ENCODE measurements around the gene SHROOM3.
A peak's percentile ranks its signal among the peaks of the same experiment; 100 is the strongest.

The SHROOM3 gene

GRCh38 chr4:76677571-76678326 lies 242.7 kb downstream of the SHROOM3 start:
- H3K4me3 ChIP-seq (ENCODE audit: insufficient read depth in 1 of 2, low read depth in 1 of 2, low read length in 2 of 2), result no peak overlapping the region
- no peak overlapping the region for H3K23ac ChIP-seq (ENCODE audit: low read length in 2 of 2)
- no peak overlapping the region for H4K91ac ChIP-seq (ENCODE audit: low read length)
- no peaks in the 10 kb centered on the region for H3K79me1 ChIP-seq (replicated peaks; ENCODE audit: low read length, poor library complexity, severe bottlenecking)
- H2BK12ac ChIP-seq (ENCODE audit: low read length in 2 of 2), result no peak overlapping the region
- H3K18ac ChIP-seq (ENCODE audit: low read depth in 1 of 2, low read length in 2 of 2), result no peak overlapping the region
- no peak overlapping the region for H3K9ac ChIP-seq (ENCODE audit: low read length)
- H2AFZ ChIP-seq (ENCODE audit: low read depth, low read length), result no peak overlapping the region
- H2AK5ac ChIP-seq (ENCODE audit: low read length, severe bottlenecking), result no peak overlapping the region
- no peak overlapping the region for H2BK15ac ChIP-seq (ENCODE audit: low read depth, poor library complexity, severe bottlenecking)
- H4K8ac ChIP-seq (ENCODE audit: low read length), result no peak overlapping the region
- no peaks in the 10 kb centered on the region for H3K36me3 ChIP-seq (ENCODE audit: control insufficient read depth in 1 of 2, insufficient read depth in 2 of 2, low read depth in 1 of 2, low read length in 2 of 2)
- H3K9me3 ChIP-seq (ENCODE audit: control insufficient read depth, low read length), result no peaks in the 10 kb centered on the region
- no peak overlapping the region for H3K14ac ChIP-seq (ENCODE audit: low read length in 2 of 2)
- H2BK5ac ChIP-seq (ENCODE audit: low read depth, low read length, poor library complexity, severe bottlenecking), result no peak overlapping the region
- no peak overlapping the region for H3K4ac ChIP-seq (ENCODE audit: low read depth in 1 of 2, low read length in 2 of 2)
- no peak for DNase-seq
- no peak overlapping the region for H3K4me2 ChIP-seq (ENCODE audit: low read length, poor library complexity, severe bottlenecking)
- H3K4me1 ChIP-seq (ENCODE audit: control insufficient read depth, insufficient read depth, low read depth, low read length), result peaks cover 5% of the 10 kb centered on the region
- H3K27me3 ChIP-seq (ENCODE audit: control insufficient read depth in 1 of 2, insufficient read depth in 1 of 2, low read length in 2 of 2), result no peaks in the 10 kb centered on the region
- H3K27ac ChIP-seq (ENCODE audit: low read length, poor library complexity, severe bottlenecking), result no peak overlapping the region
- WGBS, result 98% methylated on average over 7 of the region's 7 CpGs
- no peak overlapping the region for H2BK120ac ChIP-seq (ENCODE audit: low read depth, low read length)

- Histone ChIP-seq H3K4ac (ENCODE audit: low read depth in 1 of 2, low read length in 2 of 2) (no peak overlapping the region), H2AK5ac (ENCODE audit: low read length, severe bottlenecking) (no peak overlapping the region), H2BK15ac (ENCODE audit: low read depth, poor library complexity, severe bottlenecking) (no peak overlapping the region), H2AFZ (ENCODE audit: low read depth, low read length) (no peak overlapping the region), H3K4me3 (ENCODE audit: insufficient read depth in 1 of 2, low read depth in 1 of 2, low read length in 2 of 2) (no peak overlapping the region), H3K9me3 (ENCODE audit: control insufficient read depth, low read length) (no peaks in the 10 kb centered on the region), H3K9ac (ENCODE audit: low read length) (no peak overlapping the region), H4K91ac (ENCODE audit: low read length) (no peak overlapping the region), H3K18ac (ENCODE audit: low read depth in 1 of 2, low read length in 2 of 2) (no peak overlapping the region), H3K23ac (ENCODE audit: low read length in 2 of 2) (no peak overlapping the region), H3K36me3 (ENCODE audit: control insufficient read depth in 1 of 2, insufficient read depth in 2 of 2, low read depth in 1 of 2, low read length in 2 of 2) (no peaks in the 10 kb centered on the region), H3K79me1 (replicated peaks; ENCODE audit: low read length, poor library complexity, severe bottlenecking) (no peaks in the 10 kb centered on the region), H3K4me2 (ENCODE audit: low read length, poor library complexity, severe bottlenecking) (no peak overlapping the region), H3K27ac (ENCODE audit: low read length, poor library complexity, severe bottlenecking) (no peak overlapping the region), H3K14ac (ENCODE audit: low read length in 2 of 2) (no peak overlapping the region), H2BK12ac (ENCODE audit: low read length in 2 of 2) (peak overlapping the region in 1 of 2 experiments; percentile 0), H2BK120ac (ENCODE audit: low read depth, low read length) (no peak overlapping the region), H4K8ac (ENCODE audit: low read length) (no peak overlapping the region), H3K4me1 (ENCODE audit: control insufficient read depth, insufficient read depth, low read depth, low read length) (peaks cover 5% of the 10 kb centered on the region), H3K27me3 (ENCODE audit: control insufficient read depth in 1 of 2, insufficient read depth in 1 of 2, low read length in 2 of 2) (peaks cover 0 to 5% of the 10 kb centered on the region in 2 experiments), H2BK5ac (ENCODE audit: low read depth, low read length, poor library complexity, severe bottlenecking) (no peak overlapping the region)
- DNase-seq, result no peak
- WGBS, result 88% methylated on average over 4 of the region's 4 CpGs
Observed at GRCh38 chr4:76679691-76680090, 244.7 kb downstream of the SHROOM3 start.

GRCh38 chr4:76680952-76681351 lies 245.9 kb downstream of the SHROOM3 start:
- Histone ChIP-seq H2BK12ac (ENCODE audit: low read length in 2 of 2) (no peak overlapping the region), H4K8ac (ENCODE audit: low read length) (no peak overlapping the region), H3K36me3 (ENCODE audit: control insufficient read depth in 1 of 2, insufficient read depth in 2 of 2, low read depth in 1 of 2, low read length in 2 of 2) (no peaks in the 10 kb centered on the region), H3K4ac (ENCODE audit: low read depth in 1 of 2, low read length in 2 of 2) (no peak overlapping the region), H3K14ac (ENCODE audit: low read length in 2 of 2) (no peak overlapping the region), H2BK5ac (ENCODE audit: low read depth, low read length, poor library complexity, severe bottlenecking) (no peak overlapping the region), H3K4me2 (ENCODE audit: low read length, poor library complexity, severe bottlenecking) (no peak overlapping the region), H2AK5ac (ENCODE audit: low read length, severe bottlenecking) (no peak overlapping the region), H3K9me3 (ENCODE audit: control insufficient read depth, low read length) (no peaks in the 10 kb centered on the region), H3K9ac (ENCODE audit: low read length) (no peak overlapping the region), H3K23ac (ENCODE audit: low read length in 2 of 2) (no peak overlapping the region), H2AFZ (ENCODE audit: low read depth, low read length) (no peak overlapping the region), H3K27ac (ENCODE audit: low read length, poor library complexity, severe bottlenecking) (no peak overlapping the region), H4K91ac (ENCODE audit: low read length) (no peak overlapping the region), H2BK15ac (ENCODE audit: low read depth, poor library complexity, severe bottlenecking) (no peak overlapping the region), H3K27me3 (ENCODE audit: control insufficient read depth in 1 of 2, insufficient read depth in 1 of 2, low read length in 2 of 2) (peaks cover 0 to 5% of the 10 kb centered on the region in 2 experiments), H3K18ac (ENCODE audit: low read depth in 1 of 2, low read length in 2 of 2) (no peak overlapping the region), H3K4me3 (ENCODE audit: insufficient read depth in 1 of 2, low read depth in 1 of 2, low read length in 2 of 2) (no peak overlapping the region), H3K4me1 (ENCODE audit: control insufficient read depth, insufficient read depth, low read depth, low read length) (peaks cover 5% of the 10 kb centered on the region), H3K79me1 (replicated peaks; ENCODE audit: low read length, poor library complexity, severe bottlenecking) (no peaks in the 10 kb centered on the region), H2BK120ac (ENCODE audit: low read depth, low read length) (no peak overlapping the region)
- DNase-seq, result no peak

DNA sequence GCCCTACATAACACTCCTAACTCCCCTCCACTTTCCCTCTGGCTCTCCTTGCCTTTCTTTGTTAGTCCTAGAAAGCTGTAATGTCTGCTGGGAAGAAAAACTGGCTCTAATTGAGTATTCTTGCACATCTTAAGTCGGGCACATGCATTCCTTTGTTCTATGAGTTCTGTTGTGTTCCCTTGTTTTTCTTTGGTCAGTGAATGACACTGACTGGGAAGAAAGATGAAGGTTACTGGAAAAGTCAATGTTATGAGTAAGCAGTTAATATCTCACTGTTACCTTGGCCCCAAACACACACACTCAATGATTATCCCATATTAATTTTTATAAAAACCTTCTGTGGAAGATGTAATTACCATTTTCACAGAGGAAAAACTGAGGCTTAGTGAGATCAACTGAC lies 247.0 kb downstream of the SHROOM3 start:
- no peak overlapping the region for H2AK5ac ChIP-seq (ENCODE audit: low read length, severe bottlenecking)
- H4K91ac ChIP-seq (ENCODE audit: low read length), result no peak overlapping the region
- WGBS, result 89% methylated on average over 1 of the region's 1 CpG
- H4K8ac ChIP-seq (ENCODE audit: low read length), result no peak overlapping the region
- H3K36me3 ChIP-seq (ENCODE audit: control insufficient read depth in 1 of 2, insufficient read depth in 2 of 2, low read depth in 1 of 2, low read length in 2 of 2), result no peaks in the 10 kb centered on the region
- no peak overlapping the region for H3K4me2 ChIP-seq (ENCODE audit: low read length, poor library complexity, severe bottlenecking)
- H2BK12ac ChIP-seq (ENCODE audit: low read length in 2 of 2), result no peak overlapping the region
- H2BK5ac ChIP-seq (ENCODE audit: low read depth, low read length, poor library complexity, severe bottlenecking), result no peak overlapping the region
- peaks cover 0 to 5% of the 10 kb centered on the region in 2 experiments for H3K27me3 ChIP-seq (ENCODE audit: control insufficient read depth in 1 of 2, insufficient read depth in 1 of 2, low read length in 2 of 2)
- H2AFZ ChIP-seq (ENCODE audit: low read depth, low read length), result no peak overlapping the region
- H3K27ac ChIP-seq (ENCODE audit: low read length, poor library complexity, severe bottlenecking), result peak overlapping the region; percentile 44
- no peak overlapping the region for H3K4me3 ChIP-seq (ENCODE audit: insufficient read depth in 1 of 2, low read depth in 1 of 2, low read length in 2 of 2)
- no peak overlapping the region for H2BK15ac ChIP-seq (ENCODE audit: low read depth, poor library complexity, severe bottlenecking)
- H3K4ac ChIP-seq (ENCODE audit: low read depth in 1 of 2, low read length in 2 of 2), result no peak overlapping the region
- H3K79me1 ChIP-seq (replicated peaks; ENCODE audit: low read length, poor library complexity, severe bottlenecking), result no peaks in the 10 kb centered on the region
- H3K9me3 ChIP-seq (ENCODE audit: control insufficient read depth, low read length), result no peaks in the 10 kb centered on the region
- H2BK120ac ChIP-seq (ENCODE audit: low read depth, low read length), result no peak overlapping the region
- no peak overlapping the region for H3K18ac ChIP-seq (ENCODE audit: low read depth in 1 of 2, low read length in 2 of 2)
- H3K23ac ChIP-seq (ENCODE audit: low read length in 2 of 2), result no peak overlapping the region
- no peak overlapping the region for H3K9ac ChIP-seq (ENCODE audit: low read length)
- DNase-seq, result no peak
- peaks cover 5% of the 10 kb centered on the region for H3K4me1 ChIP-seq (ENCODE audit: control insufficient read depth, insufficient read depth, low read depth, low read length)
- H3K14ac ChIP-seq (ENCODE audit: low read length in 2 of 2), result no peak overlapping the region
